Superior temporal gyrus (tissue), 1 donor: ENCODE results near the gene CDH15.
A peak's percentile ranks its signal among the peaks of the same experiment; 100 is the strongest.
"Not testable (repeated sequence)": the region's sequence is repeated elsewhere in the genome, so short reads cannot be mapped to it uniquely, and the experiment has no call there.

Experiments used
- DNase-seq: peaks from one replicate; pipeline ENCODE4 v3.0.0-alpha.2; 2016; ENCODE audit errors: extremely low spot score

The CDH15 gene

DNA sequence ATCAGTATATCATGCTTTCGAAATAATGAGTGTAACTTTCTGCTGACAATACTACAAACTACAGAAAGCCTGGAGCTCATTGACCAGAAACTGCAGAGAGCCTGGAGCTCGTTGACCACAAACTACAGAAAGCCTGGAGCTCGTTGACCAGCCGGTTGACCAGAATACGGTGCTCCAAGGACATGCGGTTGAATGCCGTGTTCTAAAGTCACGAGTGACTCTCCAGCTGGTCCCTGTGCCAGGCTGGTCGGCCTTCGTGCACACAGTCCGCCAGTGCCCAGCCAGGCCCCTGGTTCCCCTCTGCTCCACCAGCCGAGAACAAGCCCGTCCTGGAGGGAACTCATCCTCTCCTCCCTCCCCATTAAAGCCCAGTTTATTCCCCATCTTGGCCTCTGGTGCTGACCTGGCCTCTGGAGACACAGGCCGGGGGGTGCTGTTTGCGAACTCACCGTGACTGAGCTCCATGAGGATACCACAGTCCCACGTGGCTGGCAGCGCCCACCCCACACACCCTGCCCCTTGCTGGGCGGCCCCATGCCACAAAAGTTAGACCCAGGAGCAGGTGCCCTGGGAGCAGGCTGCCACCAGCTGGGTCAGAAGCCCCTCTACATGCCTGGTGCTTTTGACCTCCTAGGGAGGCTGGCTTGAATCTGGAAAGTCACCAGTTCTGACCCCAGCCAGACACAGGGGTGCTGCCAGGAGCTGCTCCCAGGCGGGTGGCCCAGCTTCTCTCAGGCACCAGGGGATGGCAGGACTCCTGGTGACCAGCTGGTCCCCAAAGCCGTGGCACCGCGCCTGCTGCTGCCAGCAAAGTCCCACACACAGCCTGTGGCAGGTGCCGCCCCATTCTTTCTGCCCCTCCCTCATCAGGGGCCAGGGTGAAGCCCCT, 15.5 kb upstream of the CDH15 start:
- peak; percentile 10 for DNase-seq

- DNase-seq, result no peak
Observed at GRCh38 chr16:89156740-89157645, 14.6 kb upstream of the CDH15 start.

GRCh38 chr16:89157778-89158177, 13.8 kb upstream of the CDH15 start:
- no peak for DNase-seq

GRCh38 chr16:89159066-89159849, 12.3 kb upstream of the CDH15 start:
- DNase-seq, result no peak

DNA sequence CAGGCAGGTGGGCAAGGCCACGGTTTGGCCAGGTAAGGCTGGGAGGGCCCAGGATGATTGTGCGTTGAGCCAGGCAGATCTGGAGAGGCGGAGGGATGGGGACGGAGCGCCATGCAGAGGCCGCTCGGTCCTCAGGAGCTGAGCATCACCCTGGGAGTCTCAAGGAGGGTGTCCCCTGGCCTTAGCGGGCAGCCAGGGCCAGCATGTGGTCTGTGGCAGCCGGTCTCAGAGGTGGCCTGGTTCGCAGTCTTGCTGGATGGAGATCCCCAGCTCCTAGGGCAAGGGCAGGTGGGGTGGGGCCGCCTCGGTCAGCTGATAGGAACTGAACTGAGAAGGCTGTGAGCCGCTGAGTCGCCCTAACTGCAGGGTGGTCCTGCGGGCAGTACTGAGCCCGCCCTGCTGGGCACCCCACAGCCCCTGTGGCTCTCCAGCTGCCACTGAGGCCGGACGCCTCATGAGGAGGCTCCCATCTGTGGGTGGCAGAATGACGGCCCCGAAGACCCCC, 11.6 kb upstream of the CDH15 start:
- DNase-seq, result no peak

DNA sequence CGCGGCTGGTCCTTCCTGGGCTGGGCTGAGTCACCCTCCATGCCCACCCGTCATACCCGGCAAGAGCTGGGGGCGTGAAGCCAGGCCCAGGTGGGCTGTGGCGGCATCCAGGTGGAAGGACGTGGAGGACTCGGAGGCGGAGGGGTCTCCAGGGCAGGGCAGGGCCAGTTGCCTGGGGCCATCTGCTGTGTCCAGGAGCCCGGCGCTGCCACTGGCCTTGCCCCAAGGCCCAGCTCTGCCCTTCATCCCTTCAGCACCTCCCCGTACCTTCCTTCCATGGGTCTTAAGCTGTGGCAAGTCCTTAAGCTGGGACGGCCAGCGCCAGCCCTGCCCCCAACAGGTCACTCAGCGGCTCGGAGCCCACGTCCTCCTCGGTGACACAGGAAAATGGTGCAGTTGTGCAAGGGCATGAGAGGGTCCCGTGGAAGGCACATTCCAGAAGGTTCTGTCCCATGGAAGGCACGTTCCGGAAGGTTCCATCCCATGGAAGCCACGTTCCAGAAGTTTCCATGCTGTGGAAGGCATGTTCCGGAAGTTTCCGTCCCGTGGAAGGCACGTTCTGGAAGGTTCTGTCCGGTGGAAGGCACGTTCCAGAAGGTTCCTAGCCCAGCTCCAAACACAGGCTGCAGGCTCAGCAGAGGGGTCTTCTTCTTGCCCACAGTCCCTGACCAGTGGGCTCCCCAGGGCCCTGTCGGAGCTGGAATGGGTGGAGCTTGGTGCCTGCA, 10.4 kb upstream of the CDH15 start:
- DNase-seq, result no peak

DNA sequence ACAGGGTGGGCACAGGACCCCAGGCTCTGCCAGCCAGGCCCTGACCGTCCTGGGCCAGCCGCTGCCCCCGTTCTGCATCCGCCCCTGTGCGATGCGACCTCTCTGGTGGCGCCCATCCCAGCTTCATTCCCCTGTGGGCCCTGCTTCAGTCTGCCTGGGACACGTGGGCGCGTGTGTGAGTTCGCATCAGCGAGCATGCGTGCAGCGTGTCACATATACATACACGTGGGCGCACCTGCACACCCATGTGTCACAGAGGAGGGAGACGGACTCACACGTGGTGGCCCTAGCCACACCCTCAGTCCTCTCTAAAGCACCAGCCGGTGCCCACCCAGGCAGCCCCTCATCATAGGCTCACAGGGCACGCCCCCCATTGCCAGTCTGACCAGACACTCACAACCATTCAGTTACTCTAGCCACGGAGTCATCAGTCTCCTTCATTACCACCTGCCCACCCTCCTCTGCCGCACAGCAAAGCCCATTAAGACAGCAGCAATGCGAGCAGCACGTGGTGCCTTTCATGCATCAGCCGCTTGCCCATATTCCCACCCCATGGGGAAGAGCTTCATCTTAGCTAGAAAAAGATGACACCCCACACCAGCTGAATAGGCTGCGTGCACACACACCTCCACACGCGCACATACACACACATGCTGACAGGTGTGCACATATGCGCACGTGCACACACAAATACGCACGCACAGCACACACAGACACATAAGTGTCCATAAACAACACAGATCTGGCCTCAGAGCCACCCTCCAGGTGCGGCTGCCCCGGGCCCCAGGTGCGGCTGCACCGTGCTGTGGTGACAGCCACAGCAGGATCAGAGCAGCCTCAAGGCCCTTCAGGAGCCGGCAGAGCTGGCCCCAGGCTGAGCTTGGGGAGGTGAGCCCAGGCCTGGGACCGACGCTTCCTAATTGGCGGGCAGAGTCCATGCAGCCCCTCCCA, 9.5 kb upstream of the CDH15 start:
- no peak for DNase-seq

DNA sequence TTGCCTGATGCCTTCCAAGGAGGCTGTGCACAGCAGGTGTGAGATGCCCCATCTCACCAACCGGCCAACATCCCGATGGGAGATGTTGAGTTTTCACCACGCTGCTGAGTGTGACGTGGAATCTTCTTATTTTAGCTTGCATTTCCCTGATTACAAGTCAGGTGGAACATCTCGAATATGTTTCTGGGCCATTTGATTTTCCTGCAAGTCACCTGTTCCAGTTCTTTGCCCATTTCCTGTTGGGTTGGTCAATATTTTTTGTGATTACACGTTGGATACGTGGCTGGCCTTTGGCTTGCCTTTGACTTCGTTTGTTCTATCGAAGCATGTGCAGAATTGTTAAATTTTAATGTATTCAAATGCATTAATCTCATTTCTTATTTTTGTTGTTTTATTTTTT, 8.3 kb upstream of the CDH15 start:
- DNase-seq, result no peak

GRCh38 chr16:89164436-89164835, 7.1 kb upstream of the CDH15 start:
- no peak for DNase-seq

GRCh38 chr16:89164847-89165680, 6.5 kb upstream of the CDH15 start:
- DNase-seq, result no peak

- not testable (repeated sequence) for DNase-seq
Observed at GRCh38 chr16:89165681-89165979, 5.9 kb upstream of the CDH15 start.

- no peak for DNase-seq
Observed at GRCh38 chr16:89166696-89167424, 4.7 kb upstream of the CDH15 start.

GRCh38 chr16:89167425-89167941, 4.1 kb upstream of the CDH15 start:
- DNase-seq, result peak; percentile 62

- no peak for DNase-seq
Observed at GRCh38 chr16:89168381-89169189, 3.0 kb upstream of the CDH15 start.

- no peak for DNase-seq
Observed at GRCh38 chr16:89169778-89170177, 1.8 kb upstream of the CDH15 start.

DNA sequence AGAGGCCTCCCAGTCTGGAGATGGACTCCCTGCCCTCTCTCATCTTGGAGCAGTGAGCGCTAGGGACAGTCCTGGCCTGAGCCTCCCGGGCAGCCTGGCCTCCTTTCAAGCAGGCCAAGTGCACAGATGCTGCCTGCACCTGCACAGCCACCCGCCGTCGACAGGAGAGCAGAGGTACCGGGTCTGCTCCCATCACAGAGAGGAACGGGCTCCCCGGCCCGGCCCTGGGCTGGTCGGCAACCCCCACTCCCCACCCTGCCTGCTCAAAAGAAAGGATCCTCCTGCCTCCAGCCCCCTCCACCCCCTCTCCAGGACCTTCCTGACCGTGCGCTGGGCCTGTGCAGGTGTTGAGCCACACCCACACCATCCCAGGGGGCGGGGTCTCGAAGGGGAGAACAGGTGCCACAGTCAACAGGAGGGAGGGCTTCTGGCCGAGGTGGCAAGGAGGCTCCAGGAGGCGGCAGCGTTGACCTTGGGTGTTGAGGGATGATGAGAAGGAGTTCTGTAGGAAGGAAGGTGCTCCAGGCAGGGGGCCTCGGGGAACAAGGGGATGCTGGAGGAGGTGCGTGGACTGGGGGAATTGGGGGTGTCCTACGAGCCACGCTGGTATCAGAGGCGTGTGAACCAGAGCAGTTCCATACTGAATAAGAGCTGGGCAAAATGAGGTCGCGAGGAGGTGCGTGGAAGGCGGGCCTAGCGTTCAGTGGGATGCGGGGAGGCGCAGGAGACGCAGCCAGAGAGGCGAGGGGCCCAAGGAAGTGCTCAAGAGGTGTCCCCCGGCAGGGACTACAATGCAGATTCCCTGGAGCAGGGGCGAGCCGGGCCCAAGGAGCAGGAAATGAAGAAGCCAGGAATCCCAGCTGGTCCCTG, 967 bp upstream of the CDH15 start:
- DNase-seq, result no peak
